HCT116 (cell line): ENCODE measurements around the gene CCDC17. TPM values are rescaled to one million over a fixed set of nuclear protein-coding genes. Genes with fewer than 3 reads are reported as not detected.

Experiments
- ATAC-seq: fragments of 200-7000 bp; cut with Tn5 transposase; 2 replicates; pipeline ENCODE4 v1.9.1; 2020; ENCODE audit warnings: mild to moderate bottlenecking, moderate library complexity
- BruUV-seq: library from RNA; stranded (reverse); fragments of 400-500 nt; replicated peaks from 2 replicates; lab custom pipeline; 2021; lab: Mats Ljungman, UMichigan
- CTCF ChIA-PET: fragments of 300-600 bp; sonication (Branson Sonifier 250); formaldehyde crosslinking; loops from one replicate; lab custom pipeline; 2021; ENCODE audit warnings: antibody characterized with exemption; lab: Charles Lee
- POLR2A ChIA-PET: fragments of 300-600, 350-600 bp; sonication (Branson Sonifier 250); formaldehyde crosslinking; loops from one replicate; lab custom pipeline; 2021; ENCODE audit warnings: antibody characterized with exemption; lab: Charles Lee
- RAD21 ChIA-PET, 2 experiments: fragments of 300-600 bp; sonication (Branson Sonifier 250); formaldehyde crosslinking; loops; one replicate each; lab custom pipeline; 2023; ENCODE audit warnings: low total read pairs in 2 of 2; ENCODE audit not compliant: uncharacterized antibody in 2 of 2, unreplicated experiment in 2 of 2, low non-redundant PET in 1 of 2; lab: Charles Lee
- DNase-seq: peaks from one replicate; pipeline ENCODE4 v3.0.0-alpha.2; 2010; ENCODE audit warnings: low read depth, low spot score
- H2AFZ ChIP-seq: fragments of 200-600 bp; shearing (Covaris generic), sonication (generic); 2 replicates; pipeline ENCODE4 v1.6.1; 2017; ENCODE audit warnings: low read depth, mixed run types, mixed read lengths, antibody characterized with exemption, low read length; ENCODE audit not compliant: poor library complexity, severe bottlenecking
- H3K27ac ChIP-seq: 2 replicates; pipeline ENCODE4 v1.5.1; 2012; ENCODE audit warnings: low read depth, low read length
- H3K27me3 ChIP-seq: fragments of 200-600 bp; sonication (generic); 2 replicates; pipeline ENCODE4 v1.6.1; 2016; ENCODE audit warnings: mixed run types, low read length, mixed read lengths; ENCODE audit not compliant: insufficient read depth
- H3K36me3 ChIP-seq, 2 experiments: fragments of 200-500 bp in 1 of 2; fragments of 200-600 bp in 1 of 2; sonication (Bioruptor generic) in 1 of 2; sonication (generic) in 1 of 2; 2 replicates each; pipeline versions ENCODE4 v1.5.1 to v1.6.1; 2014 to 2016; ENCODE audit warnings: low read length in 2 of 2, inconsistent platforms in 1 of 2, mixed read lengths in 1 of 2, mixed run types in 1 of 2; ENCODE audit not compliant: insufficient read depth in 2 of 2, control insufficient read depth in 1 of 2
- H3K4me1 ChIP-seq, 2 experiments: fragments of 200-600 bp in 1 of 2; sonication (generic) in 1 of 2; 2 replicates each; pipeline versions ENCODE4 v1.5.1 to v1.6.1; 2012 to 2017; ENCODE audit warnings: low read length in 2 of 2, inconsistent platforms in 1 of 2, mild to moderate bottlenecking in 1 of 2, mixed read lengths in 1 of 2, mixed run types in 1 of 2, moderate library complexity in 1 of 2; ENCODE audit not compliant: insufficient read depth in 2 of 2, control insufficient read depth in 1 of 2
- H3K4me2 ChIP-seq: fragments of 200-600 bp; sonication (generic); 2 replicates; pipeline ENCODE4 v1.6.1; 2017; ENCODE audit warnings: mixed run types, low read length, mixed read lengths
- H3K4me3 ChIP-seq, 2 experiments: fragments of 200-600 bp in 1 of 2; sonication (generic) in 1 of 2; replicated peaks in 1 of 2; 2 replicates each; pipeline ENCODE4 v1.5.1; 2011 to 2016; ENCODE audit warnings: low read length in 2 of 2, control low read depth in 1 of 2, low read depth in 1 of 2, mild to moderate bottlenecking in 1 of 2, mixed read lengths in 1 of 2, mixed run types in 1 of 2
- H3K79me2 ChIP-seq: fragments of 200-600 bp; sonication (generic); 2 replicates; pipeline ENCODE4 v1.6.1; 2017; ENCODE audit warnings: mild to moderate bottlenecking, mixed run types, low read length, moderate library complexity, mixed read lengths; ENCODE audit not compliant: insufficient read depth
- H3K9ac ChIP-seq: fragments of 200-600 bp; sonication (generic); 2 replicates; pipeline ENCODE4 v1.6.1; 2016; ENCODE audit warnings: low read length, mixed read lengths
- H3K9me2 ChIP-seq: fragments of 200-600 bp; sonication (generic), shearing (Covaris generic); 2 replicates; pipeline ENCODE4 v1.6.1; 2017; ENCODE audit warnings: mixed run types, mild to moderate bottlenecking, moderate library complexity; ENCODE audit not compliant: insufficient read depth
- H3K9me3 ChIP-seq, 2 experiments: fragments of 200-500 bp in 1 of 2; fragments of 200-600 bp in 1 of 2; sonication (Bioruptor generic) in 1 of 2; sonication (generic) in 1 of 2; 2 replicates each; pipeline ENCODE4 v1.6.1; 2014 to 2017; ENCODE audit warnings: low read length in 2 of 2, mixed read lengths in 2 of 2, inconsistent platforms in 1 of 2, low read depth in 1 of 2, mild to moderate bottlenecking in 1 of 2, mixed run types in 1 of 2, moderate library complexity in 1 of 2; ENCODE audit not compliant: control insufficient read depth in 1 of 2, insufficient read depth in 1 of 2
- H4K20me1 ChIP-seq: fragments of 200-600 bp; sonication (generic), shearing (Covaris generic); 2 replicates; pipeline ENCODE4 v1.6.1; 2017; ENCODE audit warnings: mixed run types, mild to moderate bottlenecking, moderate library complexity; ENCODE audit not compliant: insufficient read depth
- EZH2 ChIP-seq: fragments of 200-600 bp; sonication (generic); IDR thresholded peaks from 2 replicates; pipeline ENCODE4 v1.6.1; 2017; ENCODE audit warnings: antibody characterized with exemption, mixed run types
- SP1 ChIP-seq: IDR thresholded peaks from 2 replicates; pipeline ENCODE4 v1.6.1; 2012; ENCODE audit warnings: low read depth
- intact Hi-C: fragments of 100-400 bp; cut with micrococcal nuclease; formaldehyde crosslinking; loops from 2 replicates; pipeline ENCODE4 v1.10.0; 2022
- total RNA-seq: library from RNA; stranded (reverse); gene quantifications from one replicate; pipeline ENCODE4 v1.2.1, GENCODE V29; 2021; ENCODE audit not compliant: unreplicated experiment

Gene CCDC17
- total RNA-seq, 1 experiment from 2014 or later, result 2.4 TPM

DNA sequence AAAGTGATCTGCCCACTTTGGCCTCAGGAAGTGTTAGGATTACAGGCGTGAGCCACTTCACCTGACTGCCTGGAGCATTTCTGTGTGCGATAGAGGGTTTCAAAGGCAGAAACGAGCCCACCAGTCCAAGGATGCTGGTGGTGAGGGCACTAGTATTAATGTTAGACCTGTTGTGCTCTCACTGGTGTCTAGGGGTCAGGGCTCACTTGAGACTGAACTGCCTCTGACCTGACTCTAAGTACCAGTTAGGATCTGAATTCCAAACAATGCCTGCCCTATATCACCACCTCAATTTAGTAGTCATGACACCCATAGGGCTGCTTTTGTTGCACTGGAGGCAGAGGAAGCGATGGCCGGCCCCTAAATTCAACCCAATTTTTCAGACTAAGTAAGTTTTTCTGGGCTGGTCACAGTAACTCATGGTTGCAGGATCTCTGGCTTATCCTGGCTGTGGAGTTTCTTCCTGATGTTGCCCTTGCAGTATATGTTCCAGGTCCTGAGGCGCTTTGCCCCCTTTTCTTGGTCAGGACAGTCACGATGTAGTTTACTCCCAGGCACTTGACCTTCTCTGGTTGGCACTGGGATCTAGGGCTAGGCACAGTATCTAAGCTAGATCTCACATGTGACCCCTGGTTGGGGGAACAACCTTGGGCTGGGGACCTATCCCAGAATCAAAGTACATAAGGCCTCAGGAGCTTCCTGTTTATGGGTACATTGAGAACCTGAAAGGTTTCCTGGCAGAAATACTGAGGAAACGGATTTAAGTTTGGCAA, 4.5 kb downstream of the CCDC17 start:
- CTCF ChIA-PET, result no interaction called here
- Histone ChIP-seq H3K9me3 (no peaks in the 10 kb centered on the region), H3K9ac (no peak overlapping the region), H3K27me3 (no peaks in the 10 kb centered on the region), H3K9me2 (no peaks in the 10 kb centered on the region), H3K4me2 (no peak overlapping the region), H3K36me3 (peaks cover 25 to 38% of the 10 kb centered on the region in 2 experiments; a peak in 3 of 4 replicates), H3K4me1 (no peaks in the 10 kb centered on the region), H3K79me2 (no peaks in the 10 kb centered on the region), H2AFZ (no peak overlapping the region), H4K20me1 (peaks cover 5% of the 10 kb centered on the region; the same call in 1 of the 2 replicates), H3K4me3 (no peak overlapping the region), H3K27ac (0 out of 2 replicates have a peak overlapping the region, but pooled peaks have one; percentile 22)
- no peak for ATAC-seq
- RAD21 ChIA-PET, result no interaction called here
- POLR2A ChIA-PET, result no interaction called here
- no TSS peak for BruUV-seq
- no peak for DNase-seq
- TF ChIP-seq SP1, result no peak
- intact Hi-C loops, result no loop called here

GRCh38 chr1:45617618-45618017, 6.2 kb downstream of the CCDC17 start:
- H3K27me3 ChIP-seq, result no peaks in the 10 kb centered on the region
- no peaks in the 10 kb centered on the region for H3K9me3 ChIP-seq
- peaks cover 5% of the 10 kb centered on the region; the same call in 1 of the 2 replicates for H4K20me1 ChIP-seq
- no peaks in the 10 kb centered on the region for H3K9me2 ChIP-seq
- ChIA-PET RAD21 (no interaction called here), POLR2A (no interaction called here), CTCF (no interaction called here)
- no peak for TF ChIP-seq EZH2
- H3K27ac ChIP-seq, result no peak overlapping the region
- no peak overlapping the region for H3K4me3 ChIP-seq
- H3K36me3 ChIP-seq, result peaks cover 30 to 53% of the 10 kb centered on the region in 2 experiments; a peak in 3 of 4 replicates
- H3K79me2 ChIP-seq, result peaks cover 16% of the 10 kb centered on the region
- ATAC-seq (no peak), DNase-seq (no peak)
- BruUV-seq, result no TSS peak
- H2AFZ ChIP-seq, result no peak overlapping the region
- no peaks in the 10 kb centered on the region for H3K4me1 ChIP-seq
- intact Hi-C loops, result no loop called here
- no peak overlapping the region for H3K4me2 ChIP-seq
- no peak overlapping the region for H3K9ac ChIP-seq
